Neural cell (in vitro differentiated cells): ENCODE measurements around the gene CCDC15.

ENCODE experiments used
- CTCF ChIP-seq: fragments of 450-650 bp; IDR thresholded peaks from 2 replicates; pipeline ENCODE4 v1.5.1; 2014; ENCODE audit warnings: antibody characterized with exemption, mild to moderate bottlenecking, moderate library complexity; ENCODE audit not compliant: poor library complexity, severe bottlenecking
- EP300 ChIP-seq: fragments of 450-650 bp; conservative IDR thresholded peaks from 2 replicates; pipeline ENCODE4 v1.6.1; 2014; ENCODE audit warnings: antibody characterized with exemption, mild to moderate bottlenecking, moderate library complexity; ENCODE audit not compliant: poor library complexity, severe bottlenecking
- EZH2 ChIP-seq: fragments of 200-600, 300-800 bp; shearing (Covaris generic), sonication (generic); IDR thresholded peaks from 2 replicates; pipeline ENCODE4 v1.6.1; 2014; ENCODE audit warnings: antibody characterized with exemption, low read length, borderline replicate concordance, mild to moderate bottlenecking; ENCODE audit not compliant: insufficient read depth, poor library complexity, severe bottlenecking
- MXI1 ChIP-seq: fragments of 450-650 bp; conservative IDR thresholded peaks from 2 replicates; pipeline ENCODE4 v1.6.1; 2014; ENCODE audit warnings: antibody characterized with exemption, mild to moderate bottlenecking; ENCODE audit not compliant: poor library complexity, severe bottlenecking
- POLR2AphosphoS5 ChIP-seq: IDR thresholded peaks from 2 replicates; pipeline ENCODE4 v1.6.1; 2012
- RAD21 ChIP-seq: fragments of 450-650 bp; conservative IDR thresholded peaks from 2 replicates; pipeline ENCODE4 v1.6.1; 2014; ENCODE audit warnings: antibody characterized with exemption, mild to moderate bottlenecking, moderate library complexity
- SMC3 ChIP-seq: fragments of 450-650 bp; conservative IDR thresholded peaks from 2 replicates; pipeline ENCODE4 v1.6.1; 2014; ENCODE audit warnings: antibody characterized with exemption, mild to moderate bottlenecking, moderate library complexity; ENCODE audit not compliant: poor library complexity
- TAF1 ChIP-seq: IDR thresholded peaks from 2 replicates; pipeline ENCODE4 v1.6.1; 2012; ENCODE audit warnings: low read depth
- TF ChIP-seq, protein P1 (sequence below): IDR thresholded peaks from 2 replicates; pipeline ENCODE4 v1.6.1; 2012; ENCODE audit warnings: borderline replicate concordance

- TF ChIP-seq CTCF (no peak), SMC3 (no peak), POLR2AphosphoS5 (no peak), TAF1 (no peak), EP300 (no peak), EZH2 (no peak), MXI1 (no peak), RAD21 (no peak)
- TF ChIP-seq, protein P1, sequence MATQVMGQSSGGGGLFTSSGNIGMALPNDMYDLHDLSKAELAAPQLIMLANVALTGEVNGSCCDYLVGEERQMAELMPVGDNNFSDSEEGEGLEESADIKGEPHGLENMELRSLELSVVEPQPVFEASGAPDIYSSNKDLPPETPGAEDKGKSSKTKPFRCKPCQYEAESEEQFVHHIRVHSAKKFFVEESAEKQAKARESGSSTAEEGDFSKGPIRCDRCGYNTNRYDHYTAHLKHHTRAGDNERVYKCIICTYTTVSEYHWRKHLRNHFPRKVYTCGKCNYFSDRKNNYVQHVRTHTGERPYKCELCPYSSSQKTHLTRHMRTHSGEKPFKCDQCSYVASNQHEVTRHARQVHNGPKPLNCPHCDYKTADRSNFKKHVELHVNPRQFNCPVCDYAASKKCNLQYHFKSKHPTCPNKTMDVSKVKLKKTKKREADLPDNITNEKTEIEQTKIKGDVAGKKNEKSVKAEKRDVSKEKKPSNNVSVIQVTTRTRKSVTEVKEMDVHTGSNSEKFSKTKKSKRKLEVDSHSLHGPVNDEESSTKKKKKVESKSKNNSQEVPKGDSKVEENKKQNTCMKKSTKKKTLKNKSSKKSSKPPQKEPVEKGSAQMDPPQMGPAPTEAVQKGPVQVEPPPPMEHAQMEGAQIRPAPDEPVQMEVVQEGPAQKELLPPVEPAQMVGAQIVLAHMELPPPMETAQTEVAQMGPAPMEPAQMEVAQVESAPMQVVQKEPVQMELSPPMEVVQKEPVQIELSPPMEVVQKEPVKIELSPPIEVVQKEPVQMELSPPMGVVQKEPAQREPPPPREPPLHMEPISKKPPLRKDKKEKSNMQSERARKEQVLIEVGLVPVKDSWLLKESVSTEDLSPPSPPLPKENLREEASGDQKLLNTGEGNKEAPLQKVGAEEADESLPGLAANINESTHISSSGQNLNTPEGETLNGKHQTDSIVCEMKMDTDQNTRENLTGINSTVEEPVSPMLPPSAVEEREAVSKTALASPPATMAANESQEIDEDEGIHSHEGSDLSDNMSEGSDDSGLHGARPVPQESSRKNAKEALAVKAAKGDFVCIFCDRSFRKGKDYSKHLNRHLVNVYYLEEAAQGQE, result no peak
Observed at GRCh38 chr11:125069008-125069407, 115.0 kb downstream of the CCDC15 start.
